H9 (cell line): Measurements from ENCODE around the gene CTSH. TPM values are rescaled to one million over a fixed set of nuclear protein-coding genes. Genes with fewer than 3 reads are reported as not detected.

Experiments used
- DNase-seq: peaks from one replicate; pipeline ENCODE4 v3.0.0-alpha.2; 2017
- H2AFZ ChIP-seq: one replicate; pipeline ENCODE4 v1.6.1; 2013; ENCODE audit warnings: mild to moderate bottlenecking, low read length, control low read depth, moderate library complexity
- H2AK5ac ChIP-seq: 2 replicates; pipeline ENCODE4 v1.6.1; 2013; ENCODE audit warnings: low read length, control low read depth, mixed read lengths; ENCODE audit not compliant: insufficient read length
- H2BK120ac ChIP-seq: one replicate; pipeline ENCODE4 v1.6.1; 2013; ENCODE audit warnings: low read depth, mild to moderate bottlenecking, low read length, control low read depth, inconsistent platforms; ENCODE audit not compliant: poor library complexity, severe bottlenecking
- H2BK12ac ChIP-seq: 2 replicates; pipeline ENCODE4 v1.6.1; 2013; ENCODE audit warnings: low read length, control low read depth, mixed read lengths, low read depth; ENCODE audit not compliant: insufficient read length
- H2BK15ac ChIP-seq: 2 replicates; pipeline ENCODE4 v1.6.1; 2013; ENCODE audit warnings: low read depth, low read length, control low read depth
- H2BK20ac ChIP-seq: one replicate; pipeline ENCODE4 v1.6.1; 2013; ENCODE audit warnings: low read depth, mild to moderate bottlenecking, low read length, control low read depth, inconsistent platforms; ENCODE audit not compliant: poor library complexity, severe bottlenecking
- H2BK5ac ChIP-seq: 2 replicates; pipeline ENCODE4 v1.6.1; 2013; ENCODE audit warnings: low read length, control low read depth, mixed read lengths; ENCODE audit not compliant: insufficient read length
- H3K14ac ChIP-seq: 2 replicates; pipeline ENCODE4 v1.6.1; 2013; ENCODE audit warnings: low read length, control low read depth; ENCODE audit not compliant: insufficient read depth
- H3K18ac ChIP-seq: 2 replicates; pipeline ENCODE4 v1.6.1; 2013; ENCODE audit warnings: low read depth, mild to moderate bottlenecking, mixed read lengths, low read length, control low read depth; ENCODE audit not compliant: insufficient read length
- H3K23ac ChIP-seq: 2 replicates; pipeline ENCODE4 v1.6.1; 2013; ENCODE audit warnings: low read length, control low read depth, mixed read lengths, low read depth; ENCODE audit not compliant: insufficient read length
- H3K23me2 ChIP-seq: 2 replicates; pipeline ENCODE4 v1.6.1; 2013; ENCODE audit warnings: low read depth, mild to moderate bottlenecking, mixed read lengths, low read length, control low read depth; ENCODE audit not compliant: insufficient read length, poor library complexity, severe bottlenecking
- H3K27ac ChIP-seq: 2 replicates; pipeline ENCODE4 v1.5.1; 2013; ENCODE audit warnings: low read length, control low read depth, mixed read lengths, low read depth; ENCODE audit not compliant: insufficient read length
- H3K27me3 ChIP-seq: 2 replicates; pipeline ENCODE4 v1.6.1; 2013; ENCODE audit warnings: low read length, control low read depth, inconsistent platforms; ENCODE audit not compliant: insufficient read depth
- H3K4ac ChIP-seq: 2 replicates; pipeline ENCODE4 v1.6.1; 2013; ENCODE audit warnings: low read depth, mild to moderate bottlenecking, control low read depth, inconsistent platforms, low read length, moderate library complexity
- H3K4me1 ChIP-seq: 2 replicates; pipeline ENCODE4 v1.6.1; 2013; ENCODE audit warnings: low read length, control low read depth, inconsistent platforms; ENCODE audit not compliant: insufficient read depth
- H3K4me2 ChIP-seq: 2 replicates; pipeline ENCODE4 v1.6.1; 2013; ENCODE audit warnings: low read length, control low read depth, mixed read lengths; ENCODE audit not compliant: insufficient read length, insufficient read depth
- H3K56ac ChIP-seq: 2 replicates; pipeline ENCODE4 v1.6.1; 2013; ENCODE audit warnings: low read depth, mild to moderate bottlenecking, mixed read lengths, low read length, control low read depth; ENCODE audit not compliant: insufficient read length
- H3K79me1 ChIP-seq: 2 replicates; pipeline ENCODE4 v1.6.1; 2013; ENCODE audit warnings: low read depth, mild to moderate bottlenecking, moderate library complexity, low read length, control low read depth, inconsistent platforms; ENCODE audit not compliant: insufficient read depth, poor library complexity, severe bottlenecking
- H3K79me2 ChIP-seq: 2 replicates; pipeline ENCODE4 v1.6.1; 2013; ENCODE audit warnings: low read length, control low read depth, inconsistent platforms; ENCODE audit not compliant: insufficient read depth
- H3K9ac ChIP-seq: 2 replicates; pipeline ENCODE4 v1.6.1; 2013; ENCODE audit warnings: low read length, control low read depth, mixed read lengths; ENCODE audit not compliant: insufficient read length; ENCODE audit errors: extremely low read depth
- H3K9me3 ChIP-seq: one replicate; pipeline ENCODE4 v1.6.1; 2013; ENCODE audit warnings: low read depth, low read length, inconsistent platforms; ENCODE audit not compliant: control insufficient read depth
- H3T11ph ChIP-seq: one replicate; pipeline ENCODE4 v1.6.1; 2013; ENCODE audit warnings: mild to moderate bottlenecking, low read length, control low read depth, inconsistent platforms
- H4K20me1 ChIP-seq: one replicate; pipeline ENCODE4 v1.6.1; 2013; ENCODE audit not compliant: control insufficient read depth, insufficient read length, insufficient read depth
- H4K5ac ChIP-seq: 2 replicates; pipeline ENCODE4 v1.6.1; 2013; ENCODE audit warnings: low read depth, mild to moderate bottlenecking, mixed read lengths, low read length, control low read depth; ENCODE audit not compliant: insufficient read length
- H4K8ac ChIP-seq: replicated peaks from 2 replicates; pipeline ENCODE4 v1.6.1; 2013; ENCODE audit warnings: low read length, control low read depth, mixed read lengths, low read depth; ENCODE audit not compliant: insufficient read length
- H4K91ac ChIP-seq: 2 replicates; pipeline ENCODE4 v1.6.1; 2013; ENCODE audit warnings: low read depth, mild to moderate bottlenecking, moderate library complexity, mixed read lengths, low read length, control low read depth; ENCODE audit not compliant: insufficient read length
- H3K27ac Mint-ChIP-seq, 3 experiments: 2 replicates in 2 of 3; 3 replicates in 1 of 3; pipeline ENCODE4 v1.8.0; 2020 to 2021; ENCODE audit warnings: mixed read lengths in 3 of 3, mild to moderate bottlenecking in 1 of 3, moderate library complexity in 1 of 3
- H3K27me3 Mint-ChIP-seq: 2 replicates; pipeline ENCODE4 v1.8.0; 2021; ENCODE audit warnings: low read depth, mild to moderate bottlenecking, moderate library complexity, mixed read lengths
- H3K36me3 Mint-ChIP-seq, 3 experiments: 2 replicates in 2 of 3; 3 replicates in 1 of 3; pipeline ENCODE4 v1.8.0; 2020 to 2021; ENCODE audit warnings: low read depth in 3 of 3, mixed read lengths in 3 of 3; ENCODE audit not compliant: insufficient read depth in 1 of 3
- H3K4me1 Mint-ChIP-seq, 2 experiments: 2 replicates each; pipeline ENCODE4 v1.8.0; 2020; ENCODE audit warnings: mixed read lengths in 2 of 2
- H3K4me3 Mint-ChIP-seq, 2 experiments: 2 replicates in 1 of 2; 3 replicates in 1 of 2; pipeline ENCODE4 v1.8.0; 2020 to 2021; ENCODE audit warnings: mild to moderate bottlenecking in 2 of 2, mixed read lengths in 2 of 2, moderate library complexity in 1 of 2
- H3K9me3 Mint-ChIP-seq, 2 experiments: 2 replicates in 1 of 2; 3 replicates in 1 of 2; pipeline ENCODE4 v1.8.0; 2020; ENCODE audit warnings: mild to moderate bottlenecking in 2 of 2, mixed read lengths in 2 of 2, moderate library complexity in 1 of 2
- WGBS: extraction: QIAGEN DNeasy Blood & Tissue Kit; methylation state at CpG from one replicate; pipeline ENCODE4 v1.1.7; 2013; ENCODE audit warnings: missing lambda C conversion rate, low lambda C conversion rate, mixed read lengths; ENCODE audit not compliant: insufficient read length; ENCODE audit errors: extremely low coverage; 5-methylcytosine and 5-hydroxymethylcytosine counted together
- total RNA-seq: library from RNA; stranded (reverse); gene quantifications from 2 replicates; pipeline ENCODE4 v1.2.1, GENCODE V29; 2021
- TF ChIP-seq, protein P1 (sequence below): fragments of 200-600 bp; sonication (generic); conservative IDR thresholded peaks from 3 replicates; pipeline ENCODE4 v1.8.0; 2021; ENCODE audit warnings: antibody characterized with exemption, mild to moderate bottlenecking

CTSH gene
- total RNA-seq, 1 experiment from 2014 or later: 15.5 TPM

DNA sequence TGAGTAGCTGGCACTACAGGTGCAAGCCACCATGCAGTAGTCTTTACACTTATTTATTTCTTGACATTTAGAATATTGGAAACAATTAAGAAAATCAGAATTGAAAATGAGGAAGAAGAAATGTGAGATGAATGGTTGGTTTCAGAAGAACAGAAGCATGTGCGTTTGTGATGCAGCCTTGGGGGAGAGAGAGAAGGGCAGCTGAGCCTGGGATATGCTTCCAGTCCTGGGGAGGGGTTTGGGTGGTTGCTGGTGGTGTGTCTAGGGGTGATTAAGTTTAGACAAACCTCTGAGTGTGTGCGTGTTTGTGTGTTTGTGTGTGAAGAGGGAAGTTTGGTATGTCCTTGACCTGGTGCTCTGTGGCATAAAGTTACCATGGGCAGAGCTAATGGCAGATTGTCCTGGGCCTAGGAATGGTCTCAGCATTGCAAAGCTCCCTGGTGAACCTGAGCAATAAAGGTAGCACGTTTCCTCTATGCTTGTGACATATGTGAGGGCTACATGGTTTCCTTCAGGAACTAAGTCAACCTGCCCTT lies 35.6 kb downstream of the CTSH start:
- no peaks in the 10 kb centered on the region for H3K23me2 ChIP-seq
- H3K79me2 ChIP-seq: no peaks in the 10 kb centered on the region
- no peak overlapping the region for H4K8ac ChIP-seq
- H3K14ac ChIP-seq: no peak overlapping the region
- H2BK20ac ChIP-seq: no peak overlapping the region
- no peak overlapping the region for H2AFZ ChIP-seq
- H3K9me3 ChIP-seq: no peaks in the 10 kb centered on the region
- no peak overlapping the region for H3K18ac ChIP-seq
- no peak overlapping the region for H3K4ac ChIP-seq
- no peak overlapping the region for H2BK12ac ChIP-seq
- no peaks in the 10 kb centered on the region for H3K27me3 ChIP-seq
- Mint-ChIP-seq H3K4me3 (no peak overlapping the region), H3K9me3 (no peaks in the 10 kb centered on the region), H3K36me3 (peaks cover 13 to 59% (median 50%) of the 10 kb centered on the region in 3 experiments; a peak in 6 of 7 replicates), H3K27me3 (no peaks in the 10 kb centered on the region; the same call in 1 of the 2 replicates), H3K4me1 (peaks cover 16 to 23% of the 10 kb centered on the region in 2 experiments), H3K27ac (peak overlapping the region in 1 of 3 experiments; percentile 26; a peak in 1 of 7 replicates)
- H2BK5ac ChIP-seq: no peak overlapping the region
- no CpG with 5 or more reads among the region's 3 CpGs for WGBS
- no peak overlapping the region for H3K27ac ChIP-seq
- no peak overlapping the region for H2BK15ac ChIP-seq
- TF ChIP-seq, protein P1, sequence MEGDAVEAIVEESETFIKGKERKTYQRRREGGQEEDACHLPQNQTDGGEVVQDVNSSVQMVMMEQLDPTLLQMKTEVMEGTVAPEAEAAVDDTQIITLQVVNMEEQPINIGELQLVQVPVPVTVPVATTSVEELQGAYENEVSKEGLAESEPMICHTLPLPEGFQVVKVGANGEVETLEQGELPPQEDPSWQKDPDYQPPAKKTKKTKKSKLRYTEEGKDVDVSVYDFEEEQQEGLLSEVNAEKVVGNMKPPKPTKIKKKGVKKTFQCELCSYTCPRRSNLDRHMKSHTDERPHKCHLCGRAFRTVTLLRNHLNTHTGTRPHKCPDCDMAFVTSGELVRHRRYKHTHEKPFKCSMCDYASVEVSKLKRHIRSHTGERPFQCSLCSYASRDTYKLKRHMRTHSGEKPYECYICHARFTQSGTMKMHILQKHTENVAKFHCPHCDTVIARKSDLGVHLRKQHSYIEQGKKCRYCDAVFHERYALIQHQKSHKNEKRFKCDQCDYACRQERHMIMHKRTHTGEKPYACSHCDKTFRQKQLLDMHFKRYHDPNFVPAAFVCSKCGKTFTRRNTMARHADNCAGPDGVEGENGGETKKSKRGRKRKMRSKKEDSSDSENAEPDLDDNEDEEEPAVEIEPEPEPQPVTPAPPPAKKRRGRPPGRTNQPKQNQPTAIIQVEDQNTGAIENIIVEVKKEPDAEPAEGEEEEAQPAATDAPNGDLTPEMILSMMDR: no peak
- H4K91ac ChIP-seq: no peak overlapping the region
- H3K56ac ChIP-seq: no peak overlapping the region
- H2BK120ac ChIP-seq: no peak overlapping the region
- no peak overlapping the region for H3K4me2 ChIP-seq
- no peaks in the 10 kb centered on the region for H4K20me1 ChIP-seq
- H3K9ac ChIP-seq: no peak overlapping the region
- H3K23ac ChIP-seq: no peak overlapping the region
- H2AK5ac ChIP-seq: no peak overlapping the region
- H3K4me1 ChIP-seq: peaks cover 2% of the 10 kb centered on the region; the same call in 1 of the 2 replicates
- no peak for DNase-seq
- H3K79me1 ChIP-seq: no peaks in the 10 kb centered on the region
- H3T11ph ChIP-seq: no peak overlapping the region
- H4K5ac ChIP-seq: no peak overlapping the region
